ENCODE data around the gene OLIG2. TPM values are rescaled to one million over a fixed set of nuclear protein-coding genes. Genes with fewer than 3 reads are reported as not detected.

Gene OLIG2
- polyA plus RNA-seq, 1 of the 3 experiments (the other 2 are of a cell fraction), result not detected

DNA sequence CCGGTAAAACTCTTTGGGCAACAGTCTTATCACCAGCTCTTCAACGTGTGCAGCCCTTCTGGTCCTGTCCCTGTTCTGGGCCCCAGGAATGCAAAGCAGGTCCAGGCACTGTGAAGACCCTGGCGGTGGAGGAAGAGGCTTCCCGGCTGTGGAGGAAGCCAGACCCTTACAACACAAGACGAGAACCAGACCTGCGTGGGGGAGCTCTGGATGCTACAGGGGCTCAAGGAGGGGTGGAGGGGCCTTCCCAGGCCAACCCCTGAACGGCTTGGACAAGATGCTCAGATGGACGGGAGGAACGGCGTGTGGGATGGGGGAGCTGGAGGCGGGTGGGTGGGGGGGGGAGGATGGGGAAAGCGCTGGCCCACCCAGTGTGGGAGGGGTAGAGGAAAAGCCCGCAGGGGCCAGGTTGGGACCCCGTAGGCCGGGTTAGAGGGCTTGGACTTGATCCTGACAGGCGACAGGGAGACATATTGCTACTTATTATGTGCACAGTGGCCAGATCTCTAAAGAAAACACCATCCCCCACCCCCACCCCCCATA, 5.1 kb upstream of the OLIG2 start:
- Histone ChIP-seq H3K9me2 (no peaks in the 10 kb centered on the region), H2AFZ (ENCODE audit: low read depth) (no peak overlapping the region), H3K4me3 (ENCODE audit: low read depth in 2 of 2, low read length in 1 of 2) (no peak overlapping the region), H3K9me3 (no peaks in the 10 kb centered on the region), H3F3A (replicated peaks; ENCODE audit: insufficient read depth) (no peaks in the 10 kb centered on the region), H3K27ac (ENCODE audit: low read depth in 2 of 2, low read length in 1 of 2) (no peak overlapping the region), H3K36me3 (replicated peaks in 1 of 2; ENCODE audit: control insufficient read depth in 1 of 2, insufficient read depth in 2 of 2, low read length in 1 of 2) (no peaks in the 10 kb centered on the region), H3K27me3 (ENCODE audit: insufficient read depth) (peaks cover 95% of the 10 kb centered on the region), H4K20me1 (ENCODE audit: insufficient read depth) (no peaks in the 10 kb centered on the region), H3K9ac (no peak overlapping the region), H3K79me2 (ENCODE audit: insufficient read depth) (no peaks in the 10 kb centered on the region), H3K4me1 (ENCODE audit: control insufficient read depth in 1 of 2, insufficient read depth in 2 of 2, low read depth in 1 of 2, low read length in 1 of 2) (no peaks in the 10 kb centered on the region), H3K4me2 (no peak overlapping the region)
- CTCF ChIA-PET, result no interaction called here
- DNase-seq, result peak; percentile 33
- WGBS (ENCODE audit: low lambda C conversion rate), result 14% methylated on average over 14 of the region's 16 CpGs
- POLR2A ChIA-PET, result no interaction called here
- no peak for TF ChIP-seq TCF12 (IDR thresholded peaks at IDR 0.05)

GRCh38 chr21:33021150-33021549, 4.6 kb upstream of the OLIG2 start:
- Histone ChIP-seq H3K9me3 (no peaks in the 10 kb centered on the region), H2AFZ (ENCODE audit: low read depth) (no peak overlapping the region), H4K20me1 (ENCODE audit: insufficient read depth) (no peaks in the 10 kb centered on the region), H3K9ac (no peak overlapping the region), H3K4me3 (ENCODE audit: low read depth in 2 of 2, low read length in 1 of 2) (no peak overlapping the region), H3K36me3 (replicated peaks in 1 of 2; ENCODE audit: control insufficient read depth in 1 of 2, insufficient read depth in 2 of 2, low read length in 1 of 2) (no peaks in the 10 kb centered on the region), H3K27ac (ENCODE audit: low read depth in 2 of 2, low read length in 1 of 2) (no peak overlapping the region), H3K79me2 (ENCODE audit: insufficient read depth) (no peaks in the 10 kb centered on the region), H3K9me2 (no peaks in the 10 kb centered on the region), H3K4me1 (ENCODE audit: control insufficient read depth in 1 of 2, insufficient read depth in 2 of 2, low read depth in 1 of 2, low read length in 1 of 2) (no peaks in the 10 kb centered on the region), H3K27me3 (ENCODE audit: insufficient read depth) (peaks cover 95% of the 10 kb centered on the region), H3K4me2 (no peak overlapping the region), H3F3A (replicated peaks; ENCODE audit: insufficient read depth) (no peaks in the 10 kb centered on the region)
- TF ChIP-seq JUND (IDR thresholded peaks at IDR 0.05) (no peak), EZH2phosphoT487 (IDR thresholded peaks at IDR 0.05; ENCODE audit: borderline replicate concordance, low read depth) (0 out of 2 replicates have a peak, but pooled peaks have one; percentile 52)
- 13% methylated on average over 11 of the region's 11 CpGs for WGBS (ENCODE audit: low lambda C conversion rate)
- POLR2A ChIA-PET, result no interaction called here
- DNase-seq, result no peak
- CTCF ChIA-PET, result no interaction called here

DNA sequence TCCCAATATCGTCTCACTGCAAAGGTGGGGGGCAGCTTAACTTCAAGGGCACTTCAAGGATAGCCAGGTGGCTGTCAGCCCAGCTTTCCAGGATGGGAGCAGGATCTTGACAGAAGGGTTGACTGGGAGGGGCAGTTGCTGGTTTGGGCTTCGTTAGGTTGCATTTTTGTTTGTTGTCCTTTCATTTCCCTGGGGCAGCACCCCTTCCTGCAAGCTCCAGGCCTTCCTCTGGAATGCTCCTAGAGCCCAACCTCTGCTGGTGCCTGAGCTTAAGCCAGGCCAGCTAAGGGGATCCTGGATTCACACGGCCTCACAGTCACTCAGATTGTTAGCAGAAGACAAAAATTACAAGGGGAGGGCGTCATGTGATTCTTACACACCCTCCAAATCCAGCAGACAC, 4.1 kb upstream of the OLIG2 start:
- Histone ChIP-seq H3K9me2 (no peaks in the 10 kb centered on the region), H3K4me3 (ENCODE audit: low read depth in 2 of 2, low read length in 1 of 2) (no peak overlapping the region), H3K36me3 (replicated peaks in 1 of 2; ENCODE audit: control insufficient read depth in 1 of 2, insufficient read depth in 2 of 2, low read length in 1 of 2) (no peaks in the 10 kb centered on the region), H3F3A (replicated peaks; ENCODE audit: insufficient read depth) (no peaks in the 10 kb centered on the region), H3K9ac (no peak overlapping the region), H3K27me3 (ENCODE audit: insufficient read depth) (peaks cover 95% of the 10 kb centered on the region), H4K20me1 (ENCODE audit: insufficient read depth) (no peaks in the 10 kb centered on the region), H3K27ac (ENCODE audit: low read depth in 2 of 2, low read length in 1 of 2) (no peak overlapping the region), H3K4me1 (ENCODE audit: control insufficient read depth in 1 of 2, insufficient read depth in 2 of 2, low read depth in 1 of 2, low read length in 1 of 2) (no peaks in the 10 kb centered on the region), H3K79me2 (ENCODE audit: insufficient read depth) (no peaks in the 10 kb centered on the region), H2AFZ (ENCODE audit: low read depth) (no peak overlapping the region), H3K4me2 (no peak overlapping the region), H3K9me3 (no peaks in the 10 kb centered on the region)
- CTCF ChIA-PET, result no interaction called here
- WGBS (ENCODE audit: low lambda C conversion rate), result 0% methylated on average over 4 of the region's 4 CpGs
- POLR2A ChIA-PET, result no interaction called here
- no peak for DNase-seq
- TF ChIP-seq PBX3 (IDR thresholded peaks at IDR 0.05), result no peak
- TF ChIP-seq EP300 (IDR thresholded peaks at IDR 0.05; ENCODE audit: borderline replicate concordance in 1 of 2, low read depth in 1 of 2, low read length in 1 of 2), result no peak
- no peak for TF ChIP-seq TCF12 (IDR thresholded peaks at IDR 0.05)
- TF ChIP-seq USF2 (IDR thresholded peaks at IDR 0.05; ENCODE audit: borderline replicate concordance, low read depth, low read length), result no peak
- no peak for TF ChIP-seq FOSL2 (IDR thresholded peaks at IDR 0.05; ENCODE audit: borderline replicate concordance, low read depth)
- TF ChIP-seq CTCF (IDR thresholded peaks at IDR 0.05), result no peak
- TF ChIP-seq SMC3 (IDR thresholded peaks at IDR 0.05; ENCODE audit: low read depth, low read length), result no peak
- no peak for TF ChIP-seq TAF1 (IDR thresholded peaks at IDR 0.05; ENCODE audit: borderline replicate concordance, low read depth, low read length)
- no peak for TF ChIP-seq RXRA (IDR thresholded peaks at IDR 0.05; ENCODE audit: borderline replicate concordance, low read depth)
- TF ChIP-seq ELF1 (IDR thresholded peaks at IDR 0.05), result no peak
- TF ChIP-seq YY1 (IDR thresholded peaks at IDR 0.05; ENCODE audit: low read depth), result no peak
- TF ChIP-seq MXI1 (IDR thresholded peaks at IDR 0.05; ENCODE audit: low read depth, low read length), result no peak
- TF ChIP-seq TEAD4 (IDR thresholded peaks at IDR 0.05; ENCODE audit: borderline replicate concordance, insufficient read depth), result no peak
- TF ChIP-seq, protein P1, sequence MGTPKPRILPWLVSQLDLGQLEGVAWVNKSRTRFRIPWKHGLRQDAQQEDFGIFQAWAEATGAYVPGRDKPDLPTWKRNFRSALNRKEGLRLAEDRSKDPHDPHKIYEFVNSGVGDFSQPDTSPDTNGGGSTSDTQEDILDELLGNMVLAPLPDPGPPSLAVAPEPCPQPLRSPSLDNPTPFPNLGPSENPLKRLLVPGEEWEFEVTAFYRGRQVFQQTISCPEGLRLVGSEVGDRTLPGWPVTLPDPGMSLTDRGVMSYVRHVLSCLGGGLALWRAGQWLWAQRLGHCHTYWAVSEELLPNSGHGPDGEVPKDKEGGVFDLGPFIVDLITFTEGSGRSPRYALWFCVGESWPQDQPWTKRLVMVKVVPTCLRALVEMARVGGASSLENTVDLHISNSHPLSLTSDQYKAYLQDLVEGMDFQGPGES (IDR thresholded peaks at IDR 0.05; ENCODE audit: low read depth, low read length), result no peak
- TF ChIP-seq EZH2phosphoT487 (IDR thresholded peaks at IDR 0.05; ENCODE audit: borderline replicate concordance, low read depth), result no peak
- TF ChIP-seq CHD2 (IDR thresholded peaks at IDR 0.05; ENCODE audit: low read length, partially characterized antibody), result no peak

Measured in SK-N-SH (cell line).